ENCODE data around the gene MAP1LC3B2.

The MAP1LC3B2 gene

DNA sequence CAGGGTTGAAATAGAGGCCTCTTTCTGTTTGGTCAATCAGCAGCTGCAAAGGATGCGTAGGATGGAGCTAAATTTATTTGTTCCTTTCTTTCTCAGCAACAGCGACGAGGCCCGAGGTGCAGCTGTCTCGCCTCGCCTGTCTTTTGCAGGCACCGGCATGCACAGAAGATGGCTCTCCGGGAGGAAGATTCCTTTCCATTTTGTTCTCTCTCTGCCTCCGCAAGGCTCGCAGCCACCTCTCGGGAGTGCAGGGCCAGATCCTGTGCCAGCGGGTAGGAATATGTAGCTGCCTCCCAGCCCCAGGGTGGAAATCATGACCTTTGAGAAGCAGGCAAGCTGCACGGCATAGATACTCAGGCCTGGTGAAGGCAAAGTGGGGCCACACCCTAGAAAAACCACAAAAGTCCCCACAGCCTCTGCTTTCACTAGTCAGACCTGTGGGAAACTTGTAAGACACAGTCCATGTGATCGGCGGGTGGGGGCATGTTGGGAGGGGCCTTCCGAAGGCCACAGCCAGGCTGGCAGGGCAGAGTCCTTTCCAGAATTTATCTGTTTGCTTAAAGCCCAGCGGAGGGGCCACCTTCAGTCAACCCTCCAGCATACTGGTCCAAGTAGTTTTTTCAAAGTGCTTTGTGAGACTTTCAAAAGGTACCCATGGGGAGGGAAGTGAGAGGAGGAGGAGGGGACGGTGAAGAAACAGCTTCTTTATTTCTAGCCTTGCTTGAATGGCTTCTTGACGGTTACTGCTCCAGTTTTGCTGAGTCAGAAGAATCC, at the start of gene MAP1LC3B2:
TSS of gene MAP1LC3B2 (plus strand) at position 220 of the 774 bp plus-strand sequence. CDS start 16,562 bp downstream, outside the sequence.
- no peak within 1 kb of the TSS for H3K4me3 ChIP-seq (ENCODE audit: low read depth, low read length)
- TF ChIP-seq, protein P1, sequence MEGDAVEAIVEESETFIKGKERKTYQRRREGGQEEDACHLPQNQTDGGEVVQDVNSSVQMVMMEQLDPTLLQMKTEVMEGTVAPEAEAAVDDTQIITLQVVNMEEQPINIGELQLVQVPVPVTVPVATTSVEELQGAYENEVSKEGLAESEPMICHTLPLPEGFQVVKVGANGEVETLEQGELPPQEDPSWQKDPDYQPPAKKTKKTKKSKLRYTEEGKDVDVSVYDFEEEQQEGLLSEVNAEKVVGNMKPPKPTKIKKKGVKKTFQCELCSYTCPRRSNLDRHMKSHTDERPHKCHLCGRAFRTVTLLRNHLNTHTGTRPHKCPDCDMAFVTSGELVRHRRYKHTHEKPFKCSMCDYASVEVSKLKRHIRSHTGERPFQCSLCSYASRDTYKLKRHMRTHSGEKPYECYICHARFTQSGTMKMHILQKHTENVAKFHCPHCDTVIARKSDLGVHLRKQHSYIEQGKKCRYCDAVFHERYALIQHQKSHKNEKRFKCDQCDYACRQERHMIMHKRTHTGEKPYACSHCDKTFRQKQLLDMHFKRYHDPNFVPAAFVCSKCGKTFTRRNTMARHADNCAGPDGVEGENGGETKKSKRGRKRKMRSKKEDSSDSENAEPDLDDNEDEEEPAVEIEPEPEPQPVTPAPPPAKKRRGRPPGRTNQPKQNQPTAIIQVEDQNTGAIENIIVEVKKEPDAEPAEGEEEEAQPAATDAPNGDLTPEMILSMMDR (IDR thresholded peaks at IDR 0.05; ENCODE audit: low read depth, low read length, missing control alignments) = no peak
- H3K27ac ChIP-seq = peak within 1 kb of the TSS; percentile 27
- in situ Hi-C loops (cut with HindIII; ENCODE audit: low pct_ligation_motif_present, low sequenced_read_pairs) = no loop called here
- no peaks in the 10 kb centered on the region for H3K27me3 ChIP-seq (replicated peaks)
- no peaks in the 10 kb centered on the region for H3K36me3 ChIP-seq (replicated peaks)
- peak; percentile 65 for DNase-seq

DNA sequence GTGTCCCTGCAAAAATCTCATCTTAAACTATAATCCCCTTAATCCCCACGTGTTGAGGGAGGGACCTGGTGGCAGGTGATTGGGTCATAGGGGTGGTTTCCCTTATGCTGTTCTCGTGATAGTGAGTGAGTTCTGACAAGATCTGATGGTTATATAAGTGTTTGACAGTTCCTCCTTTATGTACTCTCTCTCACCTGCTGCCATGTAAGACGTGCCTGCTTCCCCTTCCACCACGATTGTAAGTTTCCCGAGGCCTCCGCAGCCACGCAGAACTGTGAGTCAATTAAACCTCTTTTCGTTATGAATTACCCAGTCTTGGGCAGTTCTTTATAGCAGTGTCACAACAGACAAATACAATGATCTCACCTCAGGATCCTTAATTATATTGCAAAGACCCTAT, 45.2 kb upstream of the MAP1LC3B2 start:
- Histone ChIP-seq H3K4me3 (ENCODE audit: low read depth, low read length) (no peak overlapping the region), H3K27ac (no peak overlapping the region), H3K36me3 (replicated peaks) (no peaks in the 10 kb centered on the region), H3K27me3 (replicated peaks) (no peaks in the 10 kb centered on the region)
- in situ Hi-C loops (cut with HindIII; ENCODE audit: low pct_ligation_motif_present, low sequenced_read_pairs) = no loop called here
- no peak for DNase-seq
- TF ChIP-seq, protein P1 (IDR thresholded peaks at IDR 0.05; ENCODE audit: low read depth, low read length, missing control alignments) = no peak

DNA sequence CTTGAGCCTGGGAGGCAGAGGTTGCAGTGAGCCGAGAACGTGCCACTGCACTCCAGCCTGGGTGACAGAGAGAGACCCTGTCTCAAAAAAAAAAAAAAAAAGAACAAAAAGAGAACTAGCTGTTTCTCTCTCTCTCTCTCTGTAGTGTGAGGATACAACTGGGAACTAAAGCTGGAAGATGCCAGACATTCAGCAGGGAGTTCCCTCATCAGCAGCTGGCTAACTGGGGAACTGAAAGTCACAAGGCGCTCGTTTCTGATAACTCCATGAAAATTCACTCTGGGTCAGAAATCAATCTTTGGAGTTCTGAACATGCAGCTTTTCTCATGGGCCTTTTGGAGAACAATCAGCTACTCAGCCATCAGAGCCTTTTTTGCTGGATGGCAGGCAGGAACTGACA, 43.5 kb upstream of the MAP1LC3B2 start:
- no peaks in the 10 kb centered on the region for H3K36me3 ChIP-seq (replicated peaks)
- H3K27ac ChIP-seq = no peak overlapping the region
- H3K27me3 ChIP-seq (replicated peaks) = no peaks in the 10 kb centered on the region
- H3K4me3 ChIP-seq (ENCODE audit: low read depth, low read length) = no peak overlapping the region
- no peak for DNase-seq
- TF ChIP-seq, protein P1 (IDR thresholded peaks at IDR 0.05; ENCODE audit: low read depth, low read length, missing control alignments) = no peak
- in situ Hi-C loops (cut with HindIII; ENCODE audit: low pct_ligation_motif_present, low sequenced_read_pairs) = no loop called here

DNA sequence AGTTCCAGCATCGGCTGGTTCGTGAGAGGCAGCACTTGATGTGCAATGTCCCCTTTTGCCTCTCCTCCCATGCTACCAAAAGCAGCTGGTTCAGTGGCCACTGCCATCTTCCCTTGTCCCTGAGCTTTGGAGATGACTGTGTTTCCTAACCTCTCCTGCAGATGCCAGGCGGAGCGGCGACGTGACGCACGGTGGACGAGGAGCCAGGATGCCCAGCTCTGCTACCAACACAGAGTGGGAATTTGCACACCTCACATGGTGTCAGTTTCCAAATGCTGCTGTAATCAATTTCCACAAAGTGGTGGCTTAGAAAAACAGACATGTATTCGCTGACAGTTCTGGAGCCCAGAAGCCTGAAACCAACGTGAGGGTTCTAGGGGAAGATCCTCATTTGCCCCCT, 42.5 kb upstream of the MAP1LC3B2 start:
- Histone ChIP-seq H3K4me3 (ENCODE audit: low read depth, low read length) (no peak overlapping the region), H3K36me3 (replicated peaks) (no peaks in the 10 kb centered on the region), H3K27me3 (replicated peaks) (no peaks in the 10 kb centered on the region), H3K27ac (no peak overlapping the region)
- TF ChIP-seq, protein P1 (IDR thresholded peaks at IDR 0.05; ENCODE audit: low read depth, low read length, missing control alignments) = no peak
- in situ Hi-C loops (cut with HindIII; ENCODE audit: low pct_ligation_motif_present, low sequenced_read_pairs) = no loop called here
- DNase-seq = no peak

DNA sequence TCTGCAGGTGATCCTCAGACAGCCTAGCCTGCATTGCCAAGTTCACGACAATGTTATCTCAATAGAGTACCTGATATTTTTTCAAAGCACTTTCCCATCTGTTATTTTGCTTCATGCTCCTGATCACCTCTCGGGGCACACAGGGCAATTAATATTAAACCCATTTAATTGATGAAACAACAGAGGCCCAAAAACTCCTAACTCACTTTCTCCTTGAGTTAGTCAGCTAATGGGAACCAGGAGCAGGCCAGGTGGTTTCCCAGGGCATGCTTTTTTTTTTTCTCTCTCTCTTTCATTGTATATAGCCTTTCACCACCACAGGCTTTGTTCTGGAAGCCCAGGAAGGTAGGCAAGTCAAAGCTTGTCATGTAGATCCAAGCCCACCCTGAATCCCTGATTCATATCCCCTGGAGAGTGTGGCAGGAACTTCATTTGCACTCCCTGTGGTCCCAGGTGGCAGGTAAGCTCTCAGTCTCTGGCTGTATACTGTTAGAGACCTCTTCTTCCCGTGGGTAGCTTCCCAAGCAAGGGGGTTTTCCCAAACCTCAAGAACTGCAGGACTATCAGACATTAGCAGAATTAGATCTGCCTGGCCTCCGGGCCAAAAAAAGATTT, 41.6 kb upstream of the MAP1LC3B2 start:
- Histone ChIP-seq H3K27me3 (replicated peaks) (no peaks in the 10 kb centered on the region), H3K27ac (no peak overlapping the region), H3K4me3 (ENCODE audit: low read depth, low read length) (no peak overlapping the region), H3K36me3 (replicated peaks) (no peaks in the 10 kb centered on the region)
- in situ Hi-C loops (cut with HindIII; ENCODE audit: low pct_ligation_motif_present, low sequenced_read_pairs) = no loop called here
- DNase-seq = no peak
- TF ChIP-seq, protein P1 (IDR thresholded peaks at IDR 0.05; ENCODE audit: low read depth, low read length, missing control alignments) = no peak

All from brain microvascular endothelial cell (primary cell).